Measurements from ENCODE around the gene MCM3AP. TPM values are rescaled to one million over a fixed set of nuclear protein-coding genes. Genes with fewer than 3 reads are reported as not detected.

MCM3AP gene
- total RNA-seq, 1 donor from 2014 or later: 92.2 TPM

GRCh38 chr21:46289655-46290179 lies 4.3 kb upstream of the MCM3AP start:
- Histone ChIP-seq H3K27ac (no peak overlapping the region), H3K36me3 (peaks cover 13% of the 10 kb centered on the region), H3K4me1 (peaks cover 16% of the 10 kb centered on the region), H3K9me3 (no peaks in the 10 kb centered on the region), H3K27me3 (no peaks in the 10 kb centered on the region), H3K4me3 (no peak overlapping the region)
- no peak for DNase-seq
- TF ChIP-seq CTCF (IDR thresholded peaks at IDR 0.05): no peak
- intact Hi-C loops (cut with DNase I): no loop called here
- no peak for ATAC-seq

DNA sequence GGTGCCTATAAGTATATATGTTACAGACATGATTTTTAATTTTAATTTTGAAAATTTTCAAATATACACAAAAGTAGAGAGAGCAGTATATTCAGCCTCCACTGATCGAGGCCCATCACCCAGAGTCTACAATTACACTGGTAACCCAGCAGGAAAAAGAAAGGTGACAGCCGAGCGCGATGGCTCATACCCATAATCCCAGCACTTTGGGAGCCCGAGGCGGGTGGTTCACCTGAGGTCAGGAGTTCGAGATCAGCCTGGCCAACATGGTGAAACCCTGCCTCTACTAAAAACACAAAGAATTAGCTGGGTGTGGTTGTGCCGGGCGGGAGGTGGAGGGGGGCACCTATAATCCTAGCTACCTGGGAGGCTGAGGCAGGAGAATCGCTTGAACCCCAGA lies 2.1 kb upstream of the MCM3AP start:
- TF ChIP-seq CTCF (IDR thresholded peaks at IDR 0.05): no peak
- no peak overlapping the region for H3K27ac ChIP-seq
- intact Hi-C loops (cut with DNase I): no loop called here
- H3K4me1 ChIP-seq: peaks cover 37% of the 10 kb centered on the region
- H3K27me3 ChIP-seq: no peaks in the 10 kb centered on the region
- ATAC-seq: no peak
- H3K4me3 ChIP-seq: peak overlapping the region; percentile 80
- H3K36me3 ChIP-seq: peaks cover 28% of the 10 kb centered on the region
- no peaks in the 10 kb centered on the region for H3K9me3 ChIP-seq
- no peak for DNase-seq

GRCh38 chr21:46286648-46287002 lies 1.2 kb upstream of the MCM3AP start:
- ATAC-seq (no peak), DNase-seq (no peak)
- Histone ChIP-seq H3K4me1 (peaks cover 46% of the 10 kb centered on the region), H3K27ac (peak overlapping the region; percentile 95), H3K27me3 (no peaks in the 10 kb centered on the region), H3K4me3 (peak overlapping the region; percentile 80), H3K36me3 (peaks cover 30% of the 10 kb centered on the region), H3K9me3 (no peaks in the 10 kb centered on the region)
- intact Hi-C loops (cut with DNase I): no loop called here
- no peak for TF ChIP-seq CTCF (IDR thresholded peaks at IDR 0.05)

DNA sequence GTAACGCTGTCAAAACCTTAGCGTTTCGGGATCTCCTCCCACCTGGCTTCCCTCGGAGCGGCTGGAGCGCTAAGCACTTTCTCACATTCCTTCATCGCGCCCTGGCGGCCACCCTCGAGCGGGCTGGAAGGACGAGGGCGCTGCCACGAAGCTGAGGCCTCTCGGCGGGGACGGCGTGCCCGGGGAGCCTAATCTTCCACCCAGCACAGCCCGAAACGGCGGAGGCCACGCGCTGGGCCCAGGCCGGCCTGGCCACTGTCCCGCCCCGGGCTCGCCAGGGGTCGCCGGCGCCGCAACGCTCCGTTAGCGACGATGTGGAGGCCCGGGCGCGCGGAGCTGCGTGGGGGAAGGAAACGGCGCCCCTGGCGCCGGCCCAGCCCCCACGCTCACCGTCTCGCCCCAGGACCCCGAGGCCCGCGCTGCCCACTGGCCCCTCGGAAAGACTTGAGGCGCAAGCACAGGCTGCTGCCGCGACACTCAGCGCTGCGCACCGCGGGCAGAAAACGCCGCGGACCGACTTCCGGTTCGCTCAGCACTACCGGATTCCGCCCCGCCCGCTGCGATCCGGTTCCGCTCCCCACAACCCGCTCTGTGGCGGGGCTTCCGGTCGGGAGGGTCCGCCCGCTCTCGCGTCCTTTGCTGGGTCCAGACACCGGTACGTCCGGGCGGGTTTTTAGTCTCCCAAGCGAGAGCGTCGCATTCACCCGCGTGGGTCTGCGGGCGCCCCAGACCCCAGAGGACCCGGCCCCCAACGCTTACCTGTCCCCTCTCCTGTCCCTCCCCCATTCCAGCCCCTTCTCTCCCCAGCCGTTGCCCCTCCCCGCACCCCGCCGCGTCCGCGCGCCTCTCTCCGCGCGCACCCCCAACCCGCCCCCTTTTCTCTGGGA lies 593 bp upstream of the MCM3AP start, which contains the start of gene YBEY:
TSS of gene YBEY (plus strand) at position 582 of the 887 bp plus-strand sequence. CDS start 572 bp downstream, outside the sequence.
- H3K36me3 ChIP-seq: peaks cover 31% of the 10 kb centered on the region
- H3K9me3 ChIP-seq: no peaks in the 10 kb centered on the region
- H3K27ac ChIP-seq: peak within 1 kb of the TSS; percentile 95
- peak within 1 kb of the TSS; percentile 80 for H3K4me3 ChIP-seq
- H3K27me3 ChIP-seq: no peaks in the 10 kb centered on the region
- TF ChIP-seq CTCF (IDR thresholded peaks at IDR 0.05): peak; percentile 23
- peak; percentile 96 for DNase-seq
- intact Hi-C loops (cut with DNase I): no loop called here
- H3K4me1 ChIP-seq: peaks cover 53% of the 10 kb centered on the region
- ATAC-seq: peak; percentile 98

DNA sequence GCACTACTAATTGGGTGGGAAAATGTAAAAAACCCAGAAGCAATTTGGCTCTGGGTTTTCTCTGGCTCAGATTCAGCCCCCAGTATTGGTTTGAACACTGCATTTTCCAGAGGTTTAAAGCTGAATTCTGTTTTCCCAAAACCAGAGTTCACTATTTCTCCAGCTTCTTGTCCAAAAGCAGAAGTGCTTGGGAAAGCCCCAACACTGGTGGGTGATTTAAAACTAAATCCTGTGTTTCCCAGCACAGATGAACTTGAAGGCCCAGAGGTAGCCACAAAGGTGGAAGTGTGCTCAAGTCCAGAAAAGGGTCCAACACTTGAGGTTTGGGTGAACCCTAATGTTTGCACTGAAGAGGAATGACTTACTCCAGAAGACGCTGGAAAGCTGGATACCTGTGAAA lies 678 bp downstream of the MCM3AP start:
- Histone ChIP-seq H3K36me3 (peaks cover 43% of the 10 kb centered on the region), H3K4me3 (peak overlapping the region; percentile 80), H3K4me1 (peaks cover 54% of the 10 kb centered on the region), H3K9me3 (no peaks in the 10 kb centered on the region), H3K27ac (no peak overlapping the region), H3K27me3 (no peaks in the 10 kb centered on the region)
- intact Hi-C loops (cut with DNase I): no loop called here
- ATAC-seq (no peak), DNase-seq (no peak)
- TF ChIP-seq CTCF (IDR thresholded peaks at IDR 0.05): no peak

All from upper lobe of right lung (tissue), 1 donor.